NT2/D1 (cell line): Measurements from ENCODE around the gene ATF5.

Experiments used
- DNase-seq: peaks from one replicate; pipeline ENCODE4 v3.0.0-alpha.2; 2011; ENCODE audit warnings: low read depth, low spot score
- H3K27me3 ChIP-seq: 2 replicates; pipeline ENCODE4 v1.6.0; 2011; ENCODE audit warnings: mild to moderate bottlenecking; ENCODE audit not compliant: insufficient read length, insufficient read depth
- H3K36me3 ChIP-seq: 2 replicates; pipeline ENCODE4 v1.6.1; 2011; ENCODE audit warnings: mild to moderate bottlenecking, low read length, mixed read lengths; ENCODE audit not compliant: insufficient read depth, insufficient read length
- H3K4me1 ChIP-seq: 2 replicates; pipeline ENCODE4 v1.5.1; 2011; ENCODE audit not compliant: insufficient read depth, insufficient read length
- H3K4me3 ChIP-seq: 2 replicates; pipeline ENCODE4 v1.5.1; 2011; ENCODE audit warnings: low read depth; ENCODE audit not compliant: insufficient read length
- H3K9ac ChIP-seq: 2 replicates; pipeline ENCODE4 v1.6.0; 2011; ENCODE audit warnings: low read depth; ENCODE audit not compliant: insufficient read length
- H3K9me3 ChIP-seq: 2 replicates; pipeline ENCODE4 v1.5.1; 2011; ENCODE audit warnings: mild to moderate bottlenecking, low read length; ENCODE audit not compliant: insufficient read depth
- SUZ12 ChIP-seq: IDR thresholded peaks from 2 replicates; pipeline ENCODE4 v1.6.1; 2011; ENCODE audit not compliant: insufficient read length, insufficient read depth; ENCODE audit errors: extremely low read depth
- YY1 ChIP-seq: IDR thresholded peaks from 2 replicates; pipeline ENCODE4 v1.6.1; 2011; ENCODE audit not compliant: insufficient read length, insufficient read depth
- ZNF274 ChIP-seq: IDR thresholded peaks from 2 replicates; pipeline ENCODE4 v1.6.1; 2011; ENCODE audit warnings: mild to moderate bottlenecking, low read depth, low read length

Gene ATF5, protein sequence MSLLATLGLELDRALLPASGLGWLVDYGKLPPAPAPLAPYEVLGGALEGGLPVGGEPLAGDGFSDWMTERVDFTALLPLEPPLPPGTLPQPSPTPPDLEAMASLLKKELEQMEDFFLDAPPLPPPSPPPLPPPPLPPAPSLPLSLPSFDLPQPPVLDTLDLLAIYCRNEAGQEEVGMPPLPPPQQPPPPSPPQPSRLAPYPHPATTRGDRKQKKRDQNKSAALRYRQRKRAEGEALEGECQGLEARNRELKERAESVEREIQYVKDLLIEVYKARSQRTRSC

DNA sequence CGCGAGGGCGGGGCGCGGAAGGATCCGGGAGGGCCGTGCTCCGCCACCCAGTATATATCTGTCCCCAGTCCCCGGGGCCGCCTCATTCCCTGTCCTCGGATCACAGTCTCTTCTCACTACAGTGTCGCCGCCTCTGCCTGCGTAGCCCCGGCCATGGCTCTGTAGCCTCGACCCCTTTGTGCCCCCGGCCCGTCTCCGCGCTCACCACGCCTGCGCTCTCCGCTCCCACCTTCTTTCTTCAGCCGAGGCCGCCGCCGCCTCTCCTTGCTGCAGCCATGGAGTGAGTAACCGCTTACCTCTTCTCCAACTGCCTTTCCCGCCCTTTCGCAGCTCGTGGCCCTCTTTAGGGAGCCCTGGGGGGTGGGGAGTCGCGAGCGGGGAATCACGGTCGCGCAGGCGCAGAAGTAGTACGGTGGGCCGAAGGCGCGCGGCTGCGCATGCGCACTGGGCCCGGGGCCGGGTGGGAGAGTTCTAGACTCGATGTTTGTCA lies at the start of gene ATF5, which contains the start of gene NUP62:
ATF5 (plus strand) TSS at position 85 of the 490 bp plus-strand sequence. CDS start 1,646 bp downstream, outside the sequence.
NUP62 (minus strand) TSS at position 384 of the 490 bp plus-strand sequence. CDS start 19,697 bp downstream, outside the sequence.
- peak within 1 kb of the TSS; percentile 97 for H3K9ac ChIP-seq
- H3K4me1 ChIP-seq = peaks cover 13% of the 10 kb centered on the region

DNA sequence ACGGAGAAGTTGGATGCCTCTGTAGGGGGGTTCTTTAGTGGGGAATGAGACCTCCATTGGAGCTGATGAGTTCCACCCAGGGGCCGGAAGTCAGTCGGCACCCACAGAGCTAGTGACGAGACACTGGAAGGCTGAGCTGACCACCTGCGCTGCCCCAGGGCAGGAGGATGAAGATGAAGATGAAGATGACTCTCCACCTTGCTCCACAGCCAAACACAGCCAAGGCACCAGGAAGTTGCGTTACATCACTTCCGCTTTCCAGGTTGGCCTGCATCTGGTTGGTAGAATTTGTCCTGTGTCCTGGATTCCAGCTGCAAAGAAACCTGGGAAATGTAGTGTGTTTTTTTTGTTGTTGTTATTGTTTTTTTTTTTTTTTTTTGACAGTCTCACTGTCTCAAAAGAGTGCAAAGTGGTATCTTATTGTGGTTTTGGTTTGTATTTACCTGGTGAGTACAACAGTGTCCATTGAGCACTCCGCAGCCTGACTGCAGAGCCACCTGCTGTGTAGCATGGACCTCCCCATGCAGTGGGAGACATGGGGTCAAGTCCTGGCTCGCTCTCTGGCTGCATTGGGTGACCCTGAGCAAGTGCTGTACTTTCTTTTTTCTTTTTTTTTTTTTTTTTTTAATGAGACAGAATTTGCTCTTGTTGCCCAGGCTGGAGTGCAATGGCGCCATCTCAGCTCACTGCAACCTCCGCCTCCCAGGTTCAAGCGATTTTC lies 49.6 kb upstream of the ATF5 start:
- H3K9ac ChIP-seq = no peak overlapping the region
- H3K9me3 ChIP-seq = no peaks in the 10 kb centered on the region

More for the DNA sequence above, at the start of gene ATF5, which contains the start of gene NUP62:
- Histone ChIP-seq H3K4me3 (peak within 1 kb of the TSS; percentile 91), H3K36me3 (peaks cover 37% of the 10 kb centered on the region), H3K9me3 (no peaks in the 10 kb centered on the region), H3K27me3 (no peaks in the 10 kb centered on the region)
- DNase-seq = peak; percentile 30
- TF ChIP-seq YY1 = no peak
- no peak for TF ChIP-seq SUZ12
- no peak for TF ChIP-seq ZNF274

DNA sequence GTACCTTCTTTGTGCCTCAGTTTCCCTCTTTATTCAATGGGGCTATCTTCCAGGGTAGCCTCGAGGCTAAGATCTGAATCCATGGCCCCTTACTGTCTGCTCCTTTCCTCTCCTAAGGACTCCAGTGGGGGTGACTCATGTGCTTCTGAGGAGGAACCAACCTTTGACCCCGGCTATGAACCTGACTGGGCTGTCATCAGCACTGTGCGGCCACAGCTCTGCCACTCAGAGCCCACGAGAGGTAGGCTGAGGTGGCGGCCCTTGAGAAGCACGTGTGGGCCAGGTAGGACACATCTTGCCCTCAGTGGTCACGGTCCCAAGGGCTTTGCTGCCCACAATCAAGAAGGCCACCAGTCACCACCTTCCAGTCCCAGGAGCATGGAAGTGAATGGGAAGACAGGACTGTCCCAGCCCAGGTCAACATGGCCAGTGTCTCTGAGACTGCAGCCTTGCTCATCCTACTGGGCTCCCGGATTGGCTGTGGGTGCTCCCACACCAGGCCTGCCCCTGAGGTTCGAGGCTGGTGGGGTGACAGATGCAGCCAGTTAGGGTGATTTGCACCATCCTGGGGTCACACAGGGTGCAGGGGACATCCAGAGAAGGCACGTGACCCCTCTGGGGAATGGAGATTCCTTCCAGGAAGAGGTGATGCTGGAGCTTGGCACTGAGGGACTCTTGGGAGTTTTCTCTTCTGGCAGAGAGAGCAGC lies 48.7 kb upstream of the ATF5 start:
- no peak for TF ChIP-seq SUZ12
- TF ChIP-seq YY1 = no peak
- no peak for TF ChIP-seq ZNF274
- Histone ChIP-seq H3K9me3 (no peaks in the 10 kb centered on the region), H3K4me1 (peaks cover 9% of the 10 kb centered on the region), H3K27me3 (no peaks in the 10 kb centered on the region), H3K9ac (no peak overlapping the region), H3K4me3 (no peak overlapping the region), H3K36me3 (peaks cover 66% of the 10 kb centered on the region)
- DNase-seq = no peak

More for the DNA sequence above, 49.6 kb upstream of the ATF5 start:
- DNase-seq = no peak
- Histone ChIP-seq H3K4me1 (peaks cover 13% of the 10 kb centered on the region), H3K4me3 (no peak overlapping the region), H3K27me3 (no peaks in the 10 kb centered on the region), H3K36me3 (peaks cover 68% of the 10 kb centered on the region)
- no peak for TF ChIP-seq SUZ12
- TF ChIP-seq YY1 = no peak
- TF ChIP-seq ZNF274 = no peak

DNA sequence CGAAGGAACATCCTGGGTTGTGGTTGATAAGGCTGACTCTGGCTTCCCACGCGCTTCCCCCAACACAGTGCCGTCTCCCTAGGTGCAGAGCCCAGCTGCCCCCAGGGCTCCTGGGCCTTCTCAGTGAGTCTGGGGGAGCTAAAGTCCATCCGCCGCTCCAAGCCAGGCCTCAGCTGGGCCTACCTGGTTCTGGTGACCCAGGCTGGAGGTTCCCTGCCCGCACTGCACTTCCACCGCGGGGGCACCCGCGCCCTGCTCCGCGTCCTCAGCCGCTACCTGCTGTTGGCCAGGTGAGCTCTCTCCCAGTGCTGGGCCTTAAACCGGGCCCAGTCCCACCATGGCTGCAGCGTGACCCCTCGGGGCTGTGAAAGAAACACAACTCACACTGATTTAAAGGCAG lies 47.8 kb upstream of the ATF5 start:
- DNase-seq = no peak
- Histone ChIP-seq H3K9ac (no peak overlapping the region), H3K9me3 (no peaks in the 10 kb centered on the region), H3K4me1 (peaks cover 6% of the 10 kb centered on the region), H3K27me3 (no peaks in the 10 kb centered on the region), H3K36me3 (peaks cover 66% of the 10 kb centered on the region), H3K4me3 (no peak overlapping the region)
- no peak for TF ChIP-seq YY1
- no peak for TF ChIP-seq SUZ12
- TF ChIP-seq ZNF274 = no peak

DNA sequence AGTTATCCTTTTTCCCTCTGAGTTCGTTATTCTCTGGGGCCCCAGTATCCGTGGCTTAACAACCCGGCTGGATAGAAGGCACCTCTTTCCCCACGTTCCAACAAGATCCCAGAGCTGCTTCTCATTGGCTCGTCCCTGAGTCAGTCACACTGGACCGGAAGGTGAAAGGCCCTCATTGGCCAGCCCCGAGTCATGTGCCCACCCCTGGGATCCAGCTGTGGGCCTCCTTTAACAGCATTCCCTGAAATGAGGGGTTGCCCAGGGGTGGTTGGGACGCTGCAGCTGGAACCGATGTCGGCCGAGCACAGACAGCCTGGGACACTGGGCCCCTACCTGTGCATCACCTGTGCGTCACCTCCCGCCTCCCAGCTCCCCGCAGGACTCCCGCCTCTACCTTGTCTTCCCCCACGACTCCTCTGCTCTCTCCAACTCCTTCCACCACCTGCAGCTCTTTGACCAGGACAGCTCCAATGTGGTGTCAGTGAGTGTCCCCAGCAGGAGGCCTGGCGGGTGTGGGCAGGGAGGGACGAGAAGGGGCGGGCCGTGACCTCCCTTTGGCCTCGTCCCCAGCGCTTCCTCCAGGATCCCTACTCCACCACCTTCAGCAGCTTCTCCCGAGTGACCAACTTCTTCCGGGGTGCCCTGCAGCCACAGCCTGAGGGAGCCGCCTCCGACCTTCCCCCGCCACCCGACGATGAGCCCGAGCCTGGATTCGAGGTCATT lies 47.2 kb upstream of the ATF5 start:
- peaks cover 71% of the 10 kb centered on the region for H3K36me3 ChIP-seq
- H3K9ac ChIP-seq = no peak overlapping the region
- H3K4me3 ChIP-seq = no peak overlapping the region
- no peaks in the 10 kb centered on the region for H3K27me3 ChIP-seq
- H3K4me1 ChIP-seq = peaks cover 6% of the 10 kb centered on the region
- TF ChIP-seq YY1 (no peak), SUZ12 (no peak), ZNF274 (no peak)
- H3K9me3 ChIP-seq = no peaks in the 10 kb centered on the region
- DNase-seq = no peak

DNA sequence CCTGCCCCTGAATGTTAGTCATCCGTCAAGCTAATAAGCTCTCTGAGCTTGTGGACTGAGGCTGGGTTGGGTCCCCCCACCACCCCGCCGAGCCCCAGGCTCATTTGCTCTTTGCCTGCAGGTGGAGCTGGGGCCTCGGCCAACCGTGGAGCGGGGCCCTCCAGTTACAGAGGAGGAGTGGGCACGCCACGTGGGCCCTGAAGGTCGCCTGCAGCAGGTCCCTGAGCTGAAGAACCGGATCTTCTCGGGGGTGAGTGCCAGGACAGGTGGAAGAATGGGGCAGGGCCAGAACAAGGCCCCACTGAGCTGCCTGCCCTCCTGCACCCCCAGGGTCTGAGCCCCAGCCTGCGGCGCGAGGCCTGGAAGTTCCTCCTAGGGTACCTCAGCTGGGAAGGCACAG lies 46.4 kb upstream of the ATF5 start:
- no peak overlapping the region for H3K4me3 ChIP-seq
- H3K36me3 ChIP-seq = peaks cover 71% of the 10 kb centered on the region
- H3K4me1 ChIP-seq = peaks cover 6% of the 10 kb centered on the region
- no peak for TF ChIP-seq SUZ12
- TF ChIP-seq YY1 = no peak
- no peak for TF ChIP-seq ZNF274
- no peaks in the 10 kb centered on the region for H3K9me3 ChIP-seq
- H3K27me3 ChIP-seq = no peaks in the 10 kb centered on the region
- H3K9ac ChIP-seq = no peak overlapping the region
- no peak for DNase-seq
